ENCODE results near the gene TSPAN18. TPM values are rescaled to one million over a fixed set of nuclear protein-coding genes. Genes with fewer than 3 reads are reported as not detected.

Gene TSPAN18
- total RNA-seq, 4 donors from 2014 or later, result 2.1 to 9.1 (median 2.5) TPM

GRCh38 chr11:44910591-44910990, 183.8 kb downstream of the TSPAN18 start:
- in situ Hi-C loops (cut with MboI; ENCODE audit: low sequenced_read_pairs in 4 of 4), result loop anchor here (5.0 to 25.0 kb wide), 4 partner anchors 288 to 427 kb away; no protein-coding TSS in a partner anchor
- peaks cover 0 to 6% of the 10 kb centered on the region in 2 donors for H3K4me1 ChIP-seq
- ATAC-seq (no peak), DNase-seq (no peak)
- H3K4me3 ChIP-seq, result no peak overlapping the region
- H3K27ac ChIP-seq, result no peak overlapping the region
- no peaks in the 10 kb centered on the region for H3K27me3 ChIP-seq
- no peaks in the 10 kb centered on the region for H3K9me3 ChIP-seq
- H3K36me3 ChIP-seq, result no peaks in the 10 kb centered on the region
- TF ChIP-seq POLR2A (IDR thresholded peaks at IDR 0.05) (no peak), CTCF (IDR thresholded peaks at IDR 0.05 in 4 of 5, conservative IDR thresholded peaks at IDR 0.05 in 1 of 5) (no peak)
- intact Hi-C loops (cut with DNase I; ENCODE audit: low total_unique reads), result loop anchor here (5.0 kb wide), 1 partner anchor 353 kb away; no protein-coding TSS in a partner anchor

- DNase-seq (peak; percentile 67 to 75), ATAC-seq (peak; percentile 86 to 94)
- intact Hi-C loops (cut with DNase I; ENCODE audit: low total_unique reads) (loop anchor here (1.0 to 5.0 kb wide), 3 partner anchors 183 to 354 kb away; no protein-coding TSS in a partner anchor), in situ Hi-C loops (cut with MboI; ENCODE audit: low sequenced_read_pairs in 4 of 4) (loop anchor here (5.0 to 25.0 kb wide), 4 partner anchors 289 to 426 kb away; no protein-coding TSS in a partner anchor)
- no peak for TF ChIP-seq POLR2A (IDR thresholded peaks at IDR 0.05)
- TF ChIP-seq CTCF (IDR thresholded peaks at IDR 0.05 in 4 of 5, conservative IDR thresholded peaks at IDR 0.05 in 1 of 5), result peak; percentile 52 to 88 (median 80)
- Histone ChIP-seq H3K36me3 (no peaks in the 10 kb centered on the region), H3K4me1 (peaks cover 0 to 6% of the 10 kb centered on the region in 2 donors), H3K4me3 (no peak overlapping the region), H3K27me3 (no peaks in the 10 kb centered on the region), H3K9me3 (no peaks in the 10 kb centered on the region), H3K27ac (no peak overlapping the region)
Measured at GRCh38 chr11:44911029-44911814, 184.5 kb downstream of the TSPAN18 start.

- Histone ChIP-seq H3K4me1 (peaks cover 0 to 6% of the 10 kb centered on the region in 2 donors), H3K36me3 (no peaks in the 10 kb centered on the region), H3K4me3 (no peak overlapping the region), H3K27me3 (no peaks in the 10 kb centered on the region), H3K27ac (no peak overlapping the region), H3K9me3 (no peaks in the 10 kb centered on the region)
- TF ChIP-seq POLR2A (IDR thresholded peaks at IDR 0.05) (no peak), CTCF (IDR thresholded peaks at IDR 0.05 in 4 of 5, conservative IDR thresholded peaks at IDR 0.05 in 1 of 5) (no peak)
- ATAC-seq (no peak), DNase-seq (no peak)
- in situ Hi-C loops (cut with MboI; ENCODE audit: low sequenced_read_pairs in 4 of 4), result loop anchor here (5.0 to 25.0 kb wide), 4 partner anchors 290 to 425 kb away; no protein-coding TSS in a partner anchor
- intact Hi-C loops (cut with DNase I; ENCODE audit: low total_unique reads), result loop anchor here (5.0 kb wide), 1 partner anchor 355 kb away; no protein-coding TSS in a partner anchor
Measured at GRCh38 chr11:44912270-44912987, 185.7 kb downstream of the TSPAN18 start.

- intact Hi-C loops (cut with DNase I; ENCODE audit: low total_unique reads), result loop anchor here (5.0 kb wide), 1 partner anchor 356 kb away; no protein-coding TSS in a partner anchor
- TF ChIP-seq CTCF (IDR thresholded peaks at IDR 0.05 in 4 of 5, conservative IDR thresholded peaks at IDR 0.05 in 1 of 5) (no peak), POLR2A (IDR thresholded peaks at IDR 0.05) (no peak)
- Histone ChIP-seq H3K36me3 (no peaks in the 10 kb centered on the region), H3K27ac (no peak overlapping the region), H3K4me3 (no peak overlapping the region), H3K9me3 (no peaks in the 10 kb centered on the region), H3K4me1 (peaks cover 0 to 6% of the 10 kb centered on the region in 2 donors), H3K27me3 (no peaks in the 10 kb centered on the region)
- DNase-seq, result no peak
- in situ Hi-C loops (cut with MboI; ENCODE audit: low sequenced_read_pairs in 4 of 4), result loop anchor here (5.0 to 25.0 kb wide), 4 partner anchors 291 to 424 kb away; no protein-coding TSS in a partner anchor
- no peak for ATAC-seq
Measured at GRCh38 chr11:44913502-44913901, 186.7 kb downstream of the TSPAN18 start.

All from gastrocnemius medialis (tissue), 4 donors.